GM18517 (cell line): ENCODE measurements around the gene KRT7.
"Not testable (repeated sequence)": the region's sequence is repeated elsewhere in the genome, so short reads cannot be mapped to it uniquely, and the experiment has no call there.

ENCODE experiments used
- ATAC-seq: cut with Tn5 transposase; IDR thresholded peaks from one replicate; pipeline ENCODE4 v1.9.1; 2021; ENCODE audit warnings: mild to moderate bottlenecking, moderate library complexity; ENCODE audit not compliant: unreplicated experiment

The KRT7 gene

DNA sequence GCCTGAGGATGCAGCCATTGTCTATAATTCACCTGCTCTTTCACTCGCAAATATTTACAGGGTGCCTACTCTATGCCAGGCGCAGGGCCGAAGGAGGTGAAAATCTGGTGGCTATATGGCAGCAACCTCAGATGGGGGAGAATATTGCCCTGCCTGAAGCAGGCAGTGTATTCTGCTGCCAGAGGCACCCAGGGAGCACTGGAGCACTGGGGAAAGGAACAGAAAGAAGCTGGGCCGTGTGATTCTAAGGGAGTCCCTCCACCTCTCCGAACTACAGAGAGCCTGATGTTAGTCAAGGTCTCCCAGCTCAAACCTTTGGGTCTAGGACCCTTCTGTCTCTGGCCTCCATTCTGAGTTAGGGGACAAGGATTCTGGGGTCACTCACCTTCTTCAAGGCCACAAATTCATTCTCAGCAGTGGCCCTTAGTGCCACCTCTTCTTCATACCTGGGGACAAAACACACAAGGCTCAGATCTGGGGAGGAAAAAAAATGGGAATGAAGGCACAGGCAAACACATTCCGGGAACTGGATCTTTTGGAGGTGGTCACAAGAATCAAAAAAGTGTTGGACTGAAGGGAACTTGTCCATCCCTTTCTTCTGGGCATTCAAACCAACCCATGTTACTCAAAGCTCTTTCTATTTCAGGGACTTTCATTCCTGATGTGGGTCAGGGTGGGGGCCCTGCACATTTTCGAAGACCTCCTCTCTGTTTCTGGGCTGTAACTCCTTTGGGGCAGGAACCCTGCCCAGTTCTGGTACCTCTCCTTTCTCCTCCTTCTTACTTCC, 22.1 kb downstream of the KRT7 start:
- ATAC-seq, result no peak

DNA sequence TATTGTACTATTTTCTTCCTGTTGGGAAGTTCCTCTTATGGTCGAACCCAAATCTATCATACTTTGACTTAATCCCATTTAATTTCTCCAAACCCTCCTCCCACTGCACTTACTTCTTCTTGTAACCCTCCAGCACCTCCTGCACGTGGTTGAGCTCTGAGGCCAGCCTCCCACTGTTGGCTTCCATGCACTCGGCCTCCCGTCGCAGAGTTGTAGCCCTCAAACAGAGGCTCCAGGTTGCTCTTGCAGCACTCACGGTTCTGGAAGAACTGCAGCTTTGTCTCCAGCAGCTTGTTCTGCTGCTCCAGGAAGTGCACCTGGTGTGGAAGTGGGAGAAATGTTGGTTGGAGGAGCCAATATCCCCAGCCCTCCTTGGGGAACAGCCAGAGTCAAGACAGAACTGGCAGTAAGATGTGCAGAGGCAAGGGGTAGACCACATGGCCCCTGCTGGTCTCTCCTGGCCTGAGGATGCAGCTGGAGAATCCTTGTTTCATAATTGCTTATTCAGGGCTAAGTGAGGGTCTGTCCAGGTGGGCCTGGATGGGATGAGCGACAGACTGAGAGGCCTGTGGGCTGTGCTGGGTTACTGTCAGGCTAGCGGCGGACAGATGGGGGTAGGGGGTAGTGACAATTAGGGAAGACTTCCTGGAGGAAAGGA, 23.0 kb downstream of the KRT7 start:
- no peak for ATAC-seq

DNA sequence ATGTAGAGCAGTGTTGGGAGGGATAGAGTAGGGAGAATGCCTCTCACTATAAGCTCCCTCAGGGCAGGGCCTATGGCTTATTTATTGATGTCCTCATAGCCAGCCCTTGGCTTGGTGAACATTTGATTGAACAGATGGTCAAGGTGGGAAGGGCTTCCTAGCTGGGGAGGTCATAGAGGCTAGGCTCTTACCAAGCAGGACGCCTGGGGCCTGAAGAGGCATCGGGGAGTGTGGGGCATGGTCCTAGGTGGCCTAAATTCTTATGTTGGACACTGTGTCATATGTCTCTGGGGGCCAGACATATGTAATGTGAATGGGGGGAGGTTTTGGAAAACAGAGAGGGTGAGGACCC, 23.5 kb downstream of the KRT7 start:
- ATAC-seq, result no peak

DNA sequence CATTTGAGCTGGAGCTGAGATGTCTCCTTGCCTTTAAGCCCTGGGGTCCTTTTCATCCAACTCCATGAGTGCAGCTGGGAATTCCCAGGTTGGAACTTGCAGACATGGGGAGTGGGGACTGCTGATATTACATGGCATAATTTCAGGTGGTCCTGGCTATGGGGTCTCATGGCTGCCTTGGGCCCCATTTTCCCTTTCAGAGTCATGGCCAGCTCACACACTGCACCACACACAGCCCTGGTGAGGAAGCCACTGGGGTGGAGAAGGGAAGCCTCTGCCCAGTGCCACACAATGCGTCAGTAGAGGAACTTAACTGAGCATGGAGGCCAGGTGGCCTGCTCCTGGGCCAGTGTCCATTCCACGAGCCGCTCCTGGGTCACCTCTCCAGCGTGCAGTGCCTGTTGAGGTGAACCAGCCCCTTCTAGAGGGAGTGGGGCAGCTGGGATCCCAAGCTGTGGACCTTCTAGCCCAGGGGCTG, 24.1 kb downstream of the KRT7 start:
- ATAC-seq, result no peak

DNA sequence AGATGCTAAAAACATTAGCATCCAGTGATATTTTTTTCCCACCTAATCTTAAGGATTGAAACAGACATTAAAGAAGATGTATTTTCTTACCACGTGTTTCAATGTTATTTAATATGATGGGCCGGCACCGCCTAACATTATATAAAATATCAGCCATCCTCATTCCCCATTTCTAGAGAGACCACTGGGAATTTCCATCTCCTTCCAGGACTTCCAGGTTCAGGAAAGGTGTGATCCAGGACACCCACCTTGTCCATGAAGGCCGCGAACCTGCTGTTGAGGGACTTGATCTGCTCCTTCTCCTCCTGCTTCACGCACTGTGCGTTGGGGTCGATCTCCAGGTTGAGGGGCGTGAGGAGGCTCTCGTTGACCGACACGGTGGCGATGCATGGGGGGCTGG, 24.9 kb downstream of the KRT7 start:
- ATAC-seq, result not testable (repeated sequence)

DNA sequence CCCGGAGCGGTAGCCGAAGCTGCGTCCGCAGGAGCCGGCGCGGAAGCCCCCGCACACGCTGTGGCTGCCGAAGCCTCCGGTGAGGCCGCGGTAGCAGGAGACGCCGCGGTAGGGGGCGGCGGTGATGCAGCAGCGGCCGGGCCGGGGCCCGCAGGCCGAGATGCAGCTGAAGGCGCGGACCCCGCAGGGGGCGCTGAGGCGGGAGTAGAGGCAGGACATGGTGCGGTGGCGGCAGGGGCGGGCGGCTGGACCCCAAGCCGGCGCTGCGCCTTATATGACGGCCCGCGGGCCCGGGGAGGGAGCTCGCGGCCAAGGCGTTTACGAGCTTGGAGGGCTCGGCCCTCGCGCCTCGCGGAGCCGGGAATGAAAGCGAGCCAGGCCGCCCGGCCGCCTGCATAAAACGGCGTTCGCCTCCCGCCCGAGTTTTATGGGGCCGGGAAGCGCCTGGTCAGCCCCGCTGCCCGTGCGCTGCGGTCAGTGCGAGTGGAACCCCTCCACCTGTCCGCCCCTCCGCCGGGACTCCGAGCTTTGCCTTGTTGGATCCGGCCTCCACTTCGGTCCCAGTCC, 25.4 kb downstream of the KRT7 start:
- ATAC-seq, result no peak

DNA sequence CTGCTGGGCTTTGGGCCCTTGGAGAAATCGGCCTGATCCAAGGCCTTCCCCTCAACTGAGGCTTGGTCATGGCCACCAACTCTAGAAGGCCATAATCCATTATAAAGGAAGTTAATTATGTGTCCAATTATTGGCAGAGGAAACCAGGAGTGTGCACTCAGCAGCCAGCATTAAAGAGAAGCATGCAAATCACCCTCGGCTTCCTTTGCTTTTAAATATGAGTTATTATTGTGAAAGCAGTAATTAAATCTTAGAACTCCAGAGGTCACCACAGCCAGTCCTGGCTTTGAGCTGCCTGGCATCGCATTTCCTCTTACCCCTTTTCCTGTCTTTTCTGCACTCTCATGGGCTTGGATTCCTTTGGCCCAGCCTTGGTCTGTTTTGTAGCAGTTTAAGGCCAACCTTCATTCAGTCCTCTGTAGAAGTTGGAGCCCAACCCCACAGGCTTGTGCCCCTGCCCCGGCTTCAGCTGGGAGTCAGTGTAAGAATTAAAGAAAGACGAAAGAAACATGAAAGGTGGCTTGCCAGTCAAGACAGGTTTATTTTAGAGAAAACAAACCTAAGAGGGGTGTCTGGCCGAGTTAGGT, 26.7 kb downstream of the KRT7 start:
- ATAC-seq, result no peak

DNA sequence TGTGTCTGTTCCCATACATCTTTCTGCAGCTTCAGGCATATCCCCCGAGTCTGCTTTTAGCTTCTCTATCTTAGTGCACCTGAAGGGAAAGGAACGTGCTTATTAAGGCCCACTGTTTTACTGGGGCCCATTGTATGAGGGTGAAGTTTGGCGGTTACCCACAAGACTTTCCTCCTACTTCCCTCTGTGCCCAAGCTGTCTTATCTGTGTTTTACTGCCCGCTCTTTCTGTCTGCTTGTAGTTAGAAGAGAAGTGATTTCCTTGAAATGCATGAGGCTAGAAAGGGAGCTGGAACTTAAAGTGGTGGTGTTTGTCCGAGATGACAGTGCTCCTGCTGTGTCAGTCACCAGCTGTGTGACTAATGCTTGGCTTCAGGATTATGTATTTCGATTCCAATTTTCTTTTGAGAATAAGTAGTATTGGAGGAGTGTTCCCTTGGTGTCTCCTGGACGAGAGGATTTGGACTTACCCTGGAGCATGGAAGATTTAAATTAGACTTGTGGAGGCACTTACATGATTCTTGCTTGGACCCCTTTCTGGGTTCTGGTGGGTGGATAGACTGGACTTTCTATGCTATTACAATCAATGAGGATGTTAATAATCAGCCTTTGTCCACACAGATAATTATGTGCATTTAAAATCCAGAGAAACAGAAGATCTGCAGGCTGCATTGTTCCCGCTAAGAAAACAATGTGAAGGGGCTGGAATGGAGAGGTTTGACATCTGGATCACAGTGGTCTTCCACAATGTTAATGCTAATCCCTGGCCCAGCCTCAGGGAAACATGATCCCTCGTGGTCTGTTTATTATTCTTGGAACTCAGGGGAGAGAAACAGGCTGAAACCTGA, 27.5 kb downstream of the KRT7 start:
- ATAC-seq, result no peak

DNA sequence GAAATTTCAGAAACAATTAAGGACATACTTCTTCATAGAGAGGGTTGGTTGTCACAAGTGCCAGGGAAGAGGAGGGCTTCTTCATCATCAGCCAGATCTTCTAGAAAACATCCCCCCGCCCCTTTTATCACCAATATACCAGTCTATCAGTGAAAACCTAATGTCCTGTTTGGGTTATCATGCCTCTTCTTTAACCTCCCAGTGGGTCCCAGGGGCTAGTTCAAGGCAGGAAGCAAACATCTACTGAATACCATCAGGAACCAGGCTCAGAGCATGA, 28.1 kb downstream of the KRT7 start:
- ATAC-seq, result no peak

DNA sequence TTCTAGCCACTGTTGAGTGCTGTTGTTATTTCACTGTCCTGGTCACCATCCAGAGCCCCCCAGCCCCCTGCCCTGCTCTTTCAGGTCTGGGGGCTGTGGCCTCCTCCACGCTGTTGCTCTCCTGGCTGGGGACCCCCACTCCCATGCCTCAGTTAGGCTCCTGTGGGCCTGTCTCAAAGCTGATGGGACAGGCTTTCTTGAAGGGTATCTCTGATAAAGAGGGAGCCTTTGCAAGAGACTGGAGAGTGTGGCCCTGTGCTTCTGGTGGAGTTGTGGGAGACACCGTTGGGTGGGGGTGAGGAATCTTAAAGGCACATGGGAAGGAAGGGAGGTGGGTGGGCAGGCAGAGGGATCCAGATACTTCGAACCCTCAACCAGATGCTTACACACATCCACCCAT, 29.2 kb downstream of the KRT7 start:
- ATAC-seq, result no peak

DNA sequence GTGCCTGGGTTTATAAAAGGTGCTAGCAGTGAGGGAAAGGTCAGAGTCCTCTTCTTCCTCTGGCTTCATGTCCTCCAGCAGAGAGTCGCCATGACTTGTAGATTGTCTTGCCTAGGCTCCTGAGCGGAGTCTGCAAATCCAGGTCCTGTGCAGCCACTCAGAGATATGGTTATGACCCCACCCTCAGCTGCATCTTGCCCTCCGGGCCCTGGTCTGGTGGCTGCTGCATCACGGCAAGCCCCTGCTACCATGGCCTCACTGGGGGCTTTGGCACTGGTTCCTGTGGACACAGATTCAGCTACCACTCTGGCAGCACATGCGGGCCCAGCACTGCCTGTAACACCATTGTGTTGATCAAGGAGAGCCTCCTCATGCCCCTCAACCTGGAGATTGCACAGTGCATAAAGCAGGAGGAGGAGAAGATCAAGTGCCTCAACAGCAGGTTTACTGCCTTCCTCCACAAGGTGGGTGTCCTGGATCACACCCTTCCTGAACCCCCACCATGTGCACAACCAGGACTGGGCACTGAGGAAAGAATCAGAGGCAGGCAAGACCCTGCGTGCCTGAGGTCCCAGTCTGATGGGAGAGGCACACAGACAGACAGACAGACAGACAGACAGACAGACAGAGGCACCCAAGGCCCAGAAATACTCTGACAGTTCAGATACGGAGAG, 30.9 kb downstream of the KRT7 start:
- ATAC-seq, result no peak

DNA sequence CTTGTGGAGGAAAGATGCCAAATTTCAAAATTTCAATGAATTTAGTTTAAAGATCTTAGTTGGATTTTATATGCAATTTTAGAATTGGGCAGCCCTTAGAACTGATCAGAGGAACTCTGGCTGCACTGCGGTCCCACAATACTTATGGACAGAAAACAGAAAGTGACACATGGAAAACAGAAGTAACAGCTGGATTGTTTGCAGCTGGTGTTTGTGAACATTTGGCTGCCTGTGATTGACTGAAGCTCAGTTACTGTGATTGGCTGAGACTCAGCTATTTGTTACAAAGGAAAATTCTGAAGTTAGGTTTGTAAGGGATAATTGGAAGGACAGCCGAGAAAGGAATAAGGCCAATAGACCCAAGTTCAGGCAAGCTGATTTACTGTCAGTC, 31.4 kb downstream of the KRT7 start:
- no peak for ATAC-seq

DNA sequence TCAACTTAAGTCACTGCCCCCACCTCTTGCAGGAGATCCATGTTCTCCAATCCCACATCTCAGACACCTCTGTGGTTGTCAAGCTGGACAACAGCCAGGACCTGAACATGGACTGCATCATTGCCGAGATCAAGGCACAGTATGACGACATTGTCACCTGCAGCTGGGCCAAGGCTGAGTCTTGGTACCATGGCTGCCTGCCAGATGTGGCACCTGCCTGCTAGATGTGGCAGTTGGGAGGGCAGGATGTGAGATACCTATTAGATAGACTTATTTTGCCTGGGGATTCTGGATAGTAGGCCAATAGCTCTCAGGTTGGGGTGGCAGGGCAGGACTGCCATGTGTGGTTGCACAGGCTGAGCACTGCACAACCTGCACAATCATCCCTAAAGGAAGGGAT, 33.5 kb downstream of the KRT7 start:
- ATAC-seq, result no peak

DNA sequence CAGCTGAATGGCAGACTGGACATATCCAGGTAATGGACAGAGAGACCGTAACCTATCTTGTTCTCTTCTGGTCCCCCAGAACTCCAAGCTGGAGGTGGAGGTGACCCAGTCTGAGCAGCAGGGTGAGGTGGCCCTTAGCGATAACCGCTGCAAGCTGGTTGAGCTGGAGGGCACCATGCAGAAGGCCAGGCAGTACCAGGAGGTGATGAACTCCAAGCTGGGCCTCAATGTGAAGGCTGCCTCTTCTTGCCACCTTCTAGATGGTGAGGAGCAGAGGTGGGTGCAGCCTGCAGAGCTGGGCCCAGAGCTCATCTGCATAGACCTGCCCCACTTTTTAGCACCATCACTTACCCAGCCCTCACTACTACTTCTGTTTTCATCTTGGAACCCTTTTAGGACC, 34.2 kb downstream of the KRT7 start:
- no peak for ATAC-seq

DNA sequence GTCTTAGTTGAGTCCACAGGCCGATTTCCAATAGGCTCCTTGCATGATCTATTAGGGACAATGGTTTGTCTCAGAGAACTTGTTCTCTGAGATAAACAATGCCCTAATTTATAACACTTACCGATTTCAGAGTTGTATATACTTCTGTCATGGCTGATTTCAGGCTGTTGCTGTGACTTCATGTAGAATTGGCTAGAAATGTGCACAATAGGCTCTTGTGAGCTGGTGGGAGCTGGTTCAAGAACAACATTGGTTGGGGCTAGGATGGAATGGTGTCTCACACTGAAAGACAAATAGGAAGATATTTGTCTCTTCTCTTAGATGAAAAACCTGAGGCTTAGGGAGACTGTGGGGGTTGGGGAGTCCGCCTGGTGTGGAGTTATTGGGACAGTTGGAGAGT, 34.7 kb downstream of the KRT7 start:
- no peak for ATAC-seq

DNA sequence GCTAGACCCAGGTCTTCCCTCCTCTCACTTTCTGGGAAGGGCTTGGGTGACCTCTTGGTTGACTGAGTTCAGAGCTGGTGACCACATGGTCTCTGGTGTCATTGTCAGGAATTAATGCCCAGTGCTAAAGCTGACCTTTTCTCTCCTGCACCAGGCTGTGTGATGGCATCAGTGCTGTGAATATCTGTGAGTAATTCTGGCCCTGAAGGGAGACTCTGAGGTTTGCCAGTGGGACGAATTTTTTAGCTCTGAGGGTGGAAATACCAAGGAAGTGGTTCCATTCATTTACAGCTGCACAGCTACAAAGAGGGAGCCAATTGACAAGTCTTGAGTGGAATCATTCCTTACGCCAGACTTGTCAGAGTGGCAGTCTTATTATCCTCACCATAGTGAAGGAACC, 35.2 kb downstream of the KRT7 start:
- ATAC-seq, result no peak

DNA sequence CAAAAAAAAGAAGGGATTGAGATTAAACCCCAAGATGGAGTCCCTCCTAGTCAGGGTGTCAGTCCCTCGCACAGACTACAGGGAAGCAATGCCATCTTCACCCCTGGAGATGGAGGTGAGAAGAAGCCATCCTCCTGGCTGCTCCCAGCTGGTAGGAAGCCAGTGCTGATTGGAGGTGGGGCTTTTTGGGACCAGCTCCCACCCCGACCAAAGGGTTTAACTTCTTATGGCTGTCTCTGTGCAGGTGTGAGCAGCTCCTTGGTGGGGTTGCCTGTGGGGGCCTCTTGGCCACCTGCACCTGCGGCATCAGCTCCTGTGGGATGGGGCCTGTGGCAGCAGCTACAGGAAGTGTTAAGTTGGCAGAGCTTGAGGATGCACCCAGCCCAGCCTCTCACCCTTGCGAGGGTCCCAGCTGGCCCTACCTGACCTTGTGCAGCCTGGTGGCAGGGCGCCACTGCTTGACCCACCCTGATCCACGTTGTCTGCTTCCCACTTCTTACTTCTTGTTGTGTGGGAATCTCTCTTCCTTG, 37.6 kb downstream of the KRT7 start:
- no peak for ATAC-seq

DNA sequence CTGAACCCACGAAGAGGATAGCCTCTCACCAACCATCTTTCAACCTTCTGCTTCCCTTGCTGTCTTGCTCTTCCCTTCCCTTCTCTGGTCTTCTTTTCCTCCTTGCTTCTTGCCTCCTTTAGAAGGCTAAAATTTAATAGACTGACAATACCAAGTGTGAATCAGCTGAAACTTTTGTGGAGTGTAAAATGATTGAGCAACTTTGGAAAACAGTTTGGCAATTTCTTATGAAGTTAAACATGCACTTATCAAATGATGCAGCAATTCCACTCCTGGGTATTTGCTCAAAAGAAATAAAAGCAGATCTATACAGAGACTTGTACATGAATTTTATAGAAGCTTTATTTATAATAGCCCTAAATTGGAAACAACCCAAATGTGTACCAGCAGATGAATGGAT, 38.1 kb downstream of the KRT7 start:
- ATAC-seq, result no peak

DNA sequence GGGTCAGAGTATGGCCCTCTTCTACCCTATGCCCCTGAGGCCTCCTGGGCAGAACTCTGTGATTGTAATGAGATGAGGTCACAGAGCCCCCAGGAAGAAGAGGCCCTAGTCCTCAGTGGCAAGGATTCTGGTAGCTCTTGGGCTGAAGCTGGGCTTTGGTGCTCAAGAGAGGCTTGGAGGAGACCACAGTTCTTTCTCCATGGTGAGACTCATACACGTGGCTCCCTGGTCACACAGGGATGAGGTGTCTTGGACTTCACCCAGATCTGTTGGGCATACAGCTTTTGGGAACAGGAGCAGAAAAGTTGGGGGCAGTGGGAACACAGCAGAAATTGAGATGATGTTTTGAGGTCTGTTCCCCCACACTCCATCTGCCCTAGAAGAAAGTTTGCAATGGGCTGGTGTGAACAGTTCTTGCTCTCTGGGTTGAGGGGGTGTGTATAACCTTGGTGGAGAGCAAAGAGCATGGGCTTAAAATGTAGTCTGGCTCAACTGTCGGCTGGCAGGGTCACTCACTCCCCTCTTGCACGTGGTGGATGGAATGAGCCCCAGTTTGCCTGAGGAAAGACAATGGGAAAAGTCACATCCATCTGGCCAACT, 41.6 kb downstream of the KRT7 start, which contains the start of gene KRT86:
Gene KRT86 (plus strand): TSS at position 125 of the 600 bp plus-strand sequence. CDS start 27,272 bp downstream, outside the sequence.
- no peak for ATAC-seq

DNA sequence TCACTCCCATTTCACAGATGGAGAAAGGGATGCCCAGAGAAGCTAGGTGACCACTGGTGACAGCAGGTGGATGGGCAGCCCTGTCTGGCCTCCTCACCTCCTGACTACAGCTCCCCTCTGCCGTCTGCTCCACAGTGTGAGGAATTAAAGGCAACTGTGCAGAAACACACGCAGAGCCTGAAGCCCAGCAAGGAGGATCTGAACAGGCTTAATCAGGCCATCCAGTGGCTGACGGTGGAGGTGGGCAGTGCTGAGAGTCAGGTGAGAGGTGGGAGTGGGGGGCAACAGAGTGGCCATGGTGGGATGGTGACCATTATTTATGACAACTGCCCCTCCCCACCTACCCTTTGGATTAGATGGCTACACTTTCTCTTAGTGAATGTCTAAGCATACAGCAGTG, 42.6 kb downstream of the KRT7 start:
- ATAC-seq, result no peak
